HepG2 (cell line): Measurements from ENCODE around the gene ZFP36L2. TPM values are rescaled to one million over a fixed set of nuclear protein-coding genes. Genes with fewer than 3 reads are reported as not detected.

Source experiments
- ATAC-seq: fragments of 200-7000 bp; cut with Tn5 transposase; 3 replicates; pipeline ENCODE4 v1.9.1; 2020; ENCODE audit warnings: mild to moderate bottlenecking, moderate library complexity
- BruUV-seq: library from RNA; stranded (reverse); fragments of 400-500 nt; replicated peaks from 2 replicates; lab custom pipeline; 2021; lab: Mats Ljungman, UMichigan
- CTCF ChIA-PET: fragments of 300-600 bp; formaldehyde crosslinking; extraction: SDS; loops from one replicate; lab custom pipeline; 2021; ENCODE audit warnings: low total read pairs, inconsistent platforms, low intra/inter-chr PET ratio; lab: Yijun Ruan, JAX
- POLR2A ChIA-PET: fragments of 350-600 bp; sonication (Branson Sonifier 250); formaldehyde crosslinking; loops from one replicate; lab custom pipeline; 2020; ENCODE audit warnings: antibody characterized with exemption, inconsistent platforms; lab: Yijun Ruan, JAX
- DNase-seq: peaks from one replicate; pipeline ENCODE4 v3.0.0-alpha.2; 2015; ENCODE audit warnings: low spot score
- FAIRE-seq: peaks from 3 replicates; lab custom pipeline; 2011; peaks lifted over from hg19 to GRCh38; lab: Jason Lieb, UNC
- H2AFZ ChIP-seq: one replicate; pipeline ENCODE4 v1.6.1; 2011; ENCODE audit warnings: low read length, inconsistent platforms
- H3K27ac ChIP-seq: fragments of 300-600 bp; 3 replicates; pipeline ENCODE4 v1.8.0; 2011; ENCODE audit warnings: mixed run types, mild to moderate bottlenecking, mixed read lengths, low read length, inconsistent platforms; ENCODE audit not compliant: insufficient read depth; ENCODE audit errors: extremely low read length
- H3K27me3 ChIP-seq, 2 experiments: fragments of 200-600 bp in 1 of 2; 2 replicates in 1 of 2; 3 replicates in 1 of 2; pipeline versions ENCODE4 v1.6.0 to v1.8.0; 2011; ENCODE audit warnings: low read length in 2 of 2, mild to moderate bottlenecking in 2 of 2, moderate library complexity in 2 of 2, inconsistent platforms in 1 of 2; ENCODE audit not compliant: insufficient read depth in 2 of 2, control insufficient read depth in 1 of 2
- H3K36me3 ChIP-seq, 2 experiments: fragments of 200-600 bp in 1 of 2; replicated peaks in 1 of 2; 2 replicates in 1 of 2; 3 replicates in 1 of 2; pipeline versions ENCODE4 v1.5.1 to v1.8.0; 2011; ENCODE audit warnings: low read length in 2 of 2, inconsistent platforms in 1 of 2; ENCODE audit not compliant: insufficient read depth in 2 of 2, control insufficient read depth in 1 of 2
- H3K4me1 ChIP-seq: 2 replicates; pipeline ENCODE4 v1.5.1; 2012; ENCODE audit warnings: low read length, inconsistent platforms; ENCODE audit not compliant: insufficient read depth
- H3K4me2 ChIP-seq: 2 replicates; pipeline ENCODE4 v1.6.0; 2011; ENCODE audit warnings: low read depth, low read length, inconsistent platforms
- H3K4me3 ChIP-seq, 3 experiments: fragments of 200-600 bp in 1 of 3; sonication (generic), shearing (Covaris generic) in 1 of 3; replicated peaks in 1 of 3; 2 replicates each; pipeline ENCODE4 v1.5.1; 2011 to 2016; ENCODE audit warnings: low read length in 3 of 3, inconsistent platforms in 2 of 3, low read depth in 2 of 3, mild to moderate bottlenecking in 2 of 3, control low read depth in 1 of 3, mixed read lengths in 1 of 3; ENCODE audit not compliant: insufficient read depth in 1 of 3
- H3K79me2 ChIP-seq: one replicate; pipeline ENCODE4 v1.6.1; 2011; ENCODE audit warnings: low read length, inconsistent platforms; ENCODE audit not compliant: insufficient read depth
- H3K9ac ChIP-seq: 2 replicates; pipeline ENCODE4 v1.6.0; 2011; ENCODE audit warnings: mild to moderate bottlenecking, low read depth, low read length, inconsistent platforms; ENCODE audit not compliant: insufficient read depth
- H3K9me3 ChIP-seq: 2 replicates; pipeline ENCODE4 v1.5.1; 2012; ENCODE audit warnings: mild to moderate bottlenecking, low read length
- H4K20me1 ChIP-seq: 2 replicates; pipeline ENCODE4 v1.6.0; 2011; ENCODE audit warnings: inconsistent platforms, mild to moderate bottlenecking, low read length, moderate library complexity; ENCODE audit not compliant: insufficient read depth
- FOXK2 ChIP-seq: fragments of 450-650 bp; IDR thresholded peaks from 2 replicates; pipeline ENCODE4 v1.6.1; 2016
- HDAC2 ChIP-seq: sonication (generic); formaldehyde crosslinking; IDR thresholded peaks from 2 replicates; pipeline ENCODE4 v1.4.0; 2020; ENCODE audit warnings: missing genetic modification reagents
- HHEX ChIP-seq: IDR thresholded peaks from 2 replicates; pipeline ENCODE4 v1.6.1; 2016; ENCODE audit warnings: control low read depth
- KLF11 ChIP-seq: IDR thresholded peaks from 2 replicates; pipeline ENCODE4 v1.6.1; 2016; ENCODE audit warnings: missing compliant biosample characterization
- MEIS2 ChIP-seq: sonication (generic); formaldehyde crosslinking; IDR thresholded peaks from 2 replicates; pipeline ENCODE4 v1.9.0; 2021; ENCODE audit warnings: mild to moderate bottlenecking, missing genetic modification reagents
- NFIC ChIP-seq: IDR thresholded peaks from 2 replicates; pipeline ENCODE4 v1.6.1; 2012; ENCODE audit warnings: mild to moderate bottlenecking, low read length, inconsistent platforms
- PCBP1 ChIP-seq: fragments of 200-400 bp; formaldehyde crosslinking; IDR thresholded peaks from 2 replicates; pipeline ENCODE4 v1.6.1; 2017; ENCODE audit warnings: mild to moderate bottlenecking, low read depth, low read length, borderline replicate concordance
- REST ChIP-seq, 2 experiments: IDR thresholded peaks; 2 replicates each; pipeline ENCODE4 v1.6.1; 2011 to 2012; ENCODE audit warnings: low read length in 2 of 2, borderline replicate concordance in 1 of 2, low read depth in 1 of 2, mild to moderate bottlenecking in 1 of 2, moderate library complexity in 1 of 2
- ZBTB25 ChIP-seq: IDR thresholded peaks from 2 replicates; pipeline ENCODE4 v1.6.1; 2018; ENCODE audit warnings: missing genetic modification reagents
- ZFP36L2 ChIP-seq: sonication (generic); formaldehyde crosslinking; IDR thresholded peaks from 2 replicates; pipeline ENCODE4 v1.4.0; 2020; ENCODE audit warnings: missing genetic modification reagents
- ZNF274 ChIP-seq: sonication (generic); formaldehyde crosslinking; IDR thresholded peaks from 2 replicates; pipeline ENCODE4 v1.5.1; 2020; ENCODE audit warnings: mild to moderate bottlenecking, missing genetic modification reagents
- ZNF350 ChIP-seq: sonication (generic); formaldehyde crosslinking; IDR thresholded peaks from 2 replicates; pipeline ENCODE4 v1.4.0; 2020; ENCODE audit warnings: mild to moderate bottlenecking, low read depth, missing genetic modification reagents, borderline replicate concordance
- ZNF414 ChIP-seq: sonication (generic); formaldehyde crosslinking; IDR thresholded peaks from 2 replicates; pipeline ENCODE4 v1.5.0; 2020; ENCODE audit warnings: missing genetic modification reagents
- ZNF775 ChIP-seq: sonication (generic); formaldehyde crosslinking; IDR thresholded peaks from 2 replicates; pipeline ENCODE4 v1.4.0; 2020; ENCODE audit warnings: missing genetic modification reagents, mild to moderate bottlenecking, moderate library complexity, borderline replicate concordance
- WGBS: methylation state at CpG from one replicate; pipeline ENCODE4 v1.1.6; 2017; ENCODE audit warnings: low lambda C conversion rate; 5-methylcytosine and 5-hydroxymethylcytosine counted together
- in situ Hi-C: cut with HindIII; loops from 2 replicates; pipeline ENCODE4 v1.10.0; 2017; ENCODE audit warnings: low pct_unique_long_range_greater_than_20kb; ENCODE audit not compliant: extremely low pct_ligation_motif_present
- intact Hi-C: fragments of 100-400 bp; cut with micrococcal nuclease; formaldehyde crosslinking; loops from one replicate; pipeline ENCODE4 v1.10.0; 2022; ENCODE audit not compliant: unreplicated experiment
- polyA plus RNA-seq, 8 experiments: library from polyadenylated mRNA; depleted of rRNA in 3 of 8; stranded (reverse) in 7 of 8; unstranded in 1 of 8; fragments of >200 nt; fragmentation: Illumina TruSeq in 4 of 8; extraction: Trizol in 4 of 8; gene quantifications; 2 replicates each; pipeline versions ENCODE4 v1.2.1 to v1.2.3, GENCODE V29; 2011 to 2016; ENCODE audit warnings: low read depth in 4 of 8, missing spikeins in 1 of 8, mixed read lengths in 1 of 8; ENCODE audit not compliant: insufficient read depth in 1 of 8
- total RNA-seq, 5 experiments: library from RNA; depleted of rRNA; stranded (reverse); fragments of >200 nt; fragmentation: Illumina TruSeq; extraction: Trizol; gene quantifications; 2 replicates each; pipeline ENCODE4 v1.2.3, GENCODE V29; 2016; ENCODE audit warnings: low read depth in 1 of 5
- TF ChIP-seq, protein P1 (sequence below): sonication (generic); formaldehyde crosslinking; IDR thresholded peaks from 2 replicates; pipeline ENCODE4 v1.5.1; 2020; ENCODE audit warnings: mild to moderate bottlenecking, missing genetic modification reagents, moderate library complexity

Gene ZFP36L2
- total and polyA plus RNA-seq, 2 of the 13 experiments (the other 11 are each of a cell fraction or from before 2014, with no cell fraction given): 11.2 to 21.8 TPM

DNA sequence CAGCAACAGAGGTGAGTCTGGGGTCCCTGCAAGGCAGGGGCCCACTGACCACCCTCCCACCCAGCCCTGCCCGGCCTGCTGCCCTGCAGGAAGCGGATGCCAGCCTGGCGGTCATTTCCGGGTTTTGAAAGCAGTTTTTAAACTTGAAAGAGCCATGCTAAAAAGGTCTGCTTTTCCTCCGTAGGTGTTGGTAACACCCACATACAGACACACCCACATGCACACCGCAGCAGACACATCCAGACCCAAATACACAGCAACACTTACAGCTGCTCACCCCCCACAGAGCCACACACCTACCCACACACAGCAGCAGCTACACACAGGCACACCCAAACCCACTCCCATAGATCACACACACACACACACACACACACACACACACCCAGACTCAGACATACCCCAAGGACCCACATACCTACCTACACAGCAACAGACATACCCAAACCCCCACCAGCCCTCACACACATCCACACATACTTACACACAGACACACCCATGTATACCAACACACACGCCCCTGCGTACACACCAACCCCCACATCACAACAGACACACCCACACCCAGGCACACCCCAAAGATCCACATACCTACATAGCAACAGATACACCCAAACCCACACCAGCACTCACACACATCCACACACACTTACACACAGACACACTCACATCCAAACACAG is 7.6 kb downstream of the ZFP36L2 start:
- POLR2A ChIA-PET: interaction anchor here (0.7 to 13.7 kb wide), 20 partner anchors 8 to 293 kb away, joined by 3 to 324 read pairs (median 10); partner anchors contain the start of gene ZFP36L2
- no peaks in the 10 kb centered on the region for H3K9me3 ChIP-seq
- 8% methylated on average over 8 of the region's 8 CpGs for WGBS
- H3K9ac ChIP-seq: peak overlapping the region; percentile 80
- peaks cover 0 to 5% of the 10 kb centered on the region in 2 experiments; a peak in 2 of 5 replicates for H3K36me3 ChIP-seq
- H4K20me1 ChIP-seq: peaks cover 19% of the 10 kb centered on the region
- ATAC-seq (peak; percentile 17), FAIRE-seq (no peak), DNase-seq (peak; percentile 76)
- H3K4me2 ChIP-seq: peak overlapping the region; percentile 99
- H3K4me1 ChIP-seq: peaks cover 53% of the 10 kb centered on the region
- CTCF ChIA-PET: no interaction called here
- peak overlapping the region; percentile 80 to 97 (median 89) for H3K4me3 ChIP-seq
- in situ Hi-C loops: no loop called here
- peaks cover 32% of the 10 kb centered on the region for H3K79me2 ChIP-seq
- BruUV-seq: no TSS peak
- intact Hi-C loops: no loop called here
- H2AFZ ChIP-seq: peak overlapping the region; percentile 34
- H3K27me3 ChIP-seq: no peaks in the 10 kb centered on the region; a peak in 1 of 5 replicates
- H3K27ac ChIP-seq: peak overlapping the region; percentile 89
- TF ChIP-seq NFIC (no peak), HHEX (CRISPR knock-in tag) (no peak), REST (IDR thresholded peaks at IDR 0.05; ENCODE audit: borderline replicate concordance in 1 of 2, low read depth in 1 of 2, low read length in 2 of 2) (no peak; a peak in 1 of 4 replicates), PCBP1 (no peak), ZNF414 (peak; percentile 80; the same call in 1 of the 2 replicates), HDAC2 (CRISPR knock-in tag) (no peak), ZNF350 (CRISPR knock-in tag) (no peak), ZBTB25 (no peak), FOXK2 (no peak), ZNF775 (no peak), ZFP36L2 (CRISPR knock-in tag) (no peak), ZNF274 (CRISPR knock-in tag) (no peak), MEIS2 (CRISPR knock-in tag) (0 out of 2 replicates have a peak, but pooled peaks have one; percentile 32), KLF11 (CRISPR knock-in tag) (no peak)
- TF ChIP-seq, protein P1, sequence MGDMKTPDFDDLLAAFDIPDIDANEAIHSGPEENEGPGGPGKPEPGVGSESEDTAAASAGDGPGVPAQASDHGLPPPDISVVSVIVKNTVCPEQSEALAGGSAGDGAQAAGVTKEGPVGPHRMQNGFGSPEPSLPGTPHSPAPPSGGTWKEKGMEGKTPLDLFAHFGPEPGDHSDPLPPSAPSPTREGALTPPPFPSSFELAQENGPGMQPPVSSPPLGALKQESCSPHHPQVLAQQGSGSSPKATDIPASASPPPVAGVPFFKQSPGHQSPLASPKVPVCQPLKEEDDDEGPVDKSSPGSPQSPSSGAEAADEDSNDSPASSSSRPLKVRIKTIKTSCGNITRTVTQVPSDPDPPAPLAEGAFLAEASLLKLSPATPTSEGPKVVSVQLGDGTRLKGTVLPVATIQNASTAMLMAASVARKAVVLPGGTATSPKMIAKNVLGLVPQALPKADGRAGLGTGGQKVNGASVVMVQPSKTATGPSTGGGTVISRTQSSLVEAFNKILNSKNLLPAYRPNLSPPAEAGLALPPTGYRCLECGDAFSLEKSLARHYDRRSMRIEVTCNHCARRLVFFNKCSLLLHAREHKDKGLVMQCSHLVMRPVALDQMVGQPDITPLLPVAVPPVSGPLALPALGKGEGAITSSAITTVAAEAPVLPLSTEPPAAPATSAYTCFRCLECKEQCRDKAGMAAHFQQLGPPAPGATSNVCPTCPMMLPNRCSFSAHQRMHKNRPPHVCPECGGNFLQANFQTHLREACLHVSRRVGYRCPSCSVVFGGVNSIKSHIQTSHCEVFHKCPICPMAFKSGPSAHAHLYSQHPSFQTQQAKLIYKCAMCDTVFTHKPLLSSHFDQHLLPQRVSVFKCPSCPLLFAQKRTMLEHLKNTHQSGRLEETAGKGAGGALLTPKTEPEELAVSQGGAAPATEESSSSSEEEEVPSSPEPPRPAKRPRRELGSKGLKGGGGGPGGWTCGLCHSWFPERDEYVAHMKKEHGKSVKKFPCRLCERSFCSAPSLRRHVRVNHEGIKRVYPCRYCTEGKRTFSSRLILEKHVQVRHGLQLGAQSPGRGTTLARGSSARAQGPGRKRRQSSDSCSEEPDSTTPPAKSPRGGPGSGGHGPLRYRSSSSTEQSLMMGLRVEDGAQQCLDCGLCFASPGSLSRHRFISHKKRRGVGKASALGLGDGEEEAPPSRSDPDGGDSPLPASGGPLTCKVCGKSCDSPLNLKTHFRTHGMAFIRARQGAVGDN (CRISPR knock-in tag): peak; percentile 15; the same call in 1 of the 2 replicates
